Cardiac muscle cell (in vitro differentiated cells and primary cell): ENCODE measurements around the gene HBQ1. TPM values are rescaled to one million over a fixed set of nuclear protein-coding genes. Genes with fewer than 3 reads are reported as not detected.
A peak's percentile ranks its signal among the peaks of the same experiment; 100 is the strongest.

Experiments used
- DNase-seq, 2 donors: peaks; one replicate each; pipeline versions ENCODE4 v3.0.0 to v3.0.0-alpha.2; 2010 to 2017; ENCODE audit warnings: low read depth in 1 of 2, low spot score in 1 of 2
- H3K27ac ChIP-seq: fragments of 200-600 bp; sonication (generic); 2 replicates; pipeline ENCODE4 v1.5.1; 2016
- H3K27me3 ChIP-seq: fragments of 200-600 bp; sonication (generic); 2 replicates; pipeline ENCODE4 v1.6.0; 2016; ENCODE audit warnings: control low read depth
- H3K36me3 ChIP-seq: fragments of 200-600 bp; sonication (generic); 2 replicates; pipeline ENCODE4 v1.5.1; 2016; ENCODE audit warnings: control low read depth
- H3K4me1 ChIP-seq: fragments of 200-600 bp; sonication (generic); 2 replicates; pipeline ENCODE4 v1.8.1; 2017; ENCODE audit warnings: low read depth, mild to moderate bottlenecking, mixed run types
- H3K4me3 ChIP-seq: fragments of 200-600 bp; sonication (generic); 2 replicates; pipeline ENCODE4 v1.5.1; 2016; ENCODE audit warnings: mild to moderate bottlenecking
- H3K9me3 ChIP-seq: fragments of 200-600 bp; sonication (generic); 2 replicates; pipeline ENCODE4 v1.5.1; 2017; ENCODE audit warnings: low read depth, mild to moderate bottlenecking, control low read depth
- polyA plus RNA-seq: library from polyadenylated mRNA; unstranded; fragments of >200 nt; fragmentation: Nextera tagmentation; extraction: Ambion mirVana; gene quantifications from 2 replicates; pipeline ENCODE4 v1.2.1, GENCODE V29; 2016
- total RNA-seq: library from RNA; depleted of rRNA; stranded (reverse); fragments of >200 nt; gene quantifications from 2 replicates; pipeline ENCODE4 v1.2.3, GENCODE V29; 2016
- TF ChIP-seq, protein P1 (sequence below): IDR thresholded peaks from 2 replicates; pipeline ENCODE4 v1.5.1; 2012; ENCODE audit warnings: low read depth, mild to moderate bottlenecking, low read length

The HBQ1 gene
- total and polyA plus RNA-seq, 2 experiments from 2014 or later, result 0.76 to 2.0 TPM

GRCh38 chr16:164827-165538 is 15.3 kb upstream of the HBQ1 start:
- Histone ChIP-seq H3K4me3 (peak overlapping the region; percentile 23), H3K27me3 (peaks cover 82% of the 10 kb centered on the region)
- no peak for DNase-seq

DNA sequence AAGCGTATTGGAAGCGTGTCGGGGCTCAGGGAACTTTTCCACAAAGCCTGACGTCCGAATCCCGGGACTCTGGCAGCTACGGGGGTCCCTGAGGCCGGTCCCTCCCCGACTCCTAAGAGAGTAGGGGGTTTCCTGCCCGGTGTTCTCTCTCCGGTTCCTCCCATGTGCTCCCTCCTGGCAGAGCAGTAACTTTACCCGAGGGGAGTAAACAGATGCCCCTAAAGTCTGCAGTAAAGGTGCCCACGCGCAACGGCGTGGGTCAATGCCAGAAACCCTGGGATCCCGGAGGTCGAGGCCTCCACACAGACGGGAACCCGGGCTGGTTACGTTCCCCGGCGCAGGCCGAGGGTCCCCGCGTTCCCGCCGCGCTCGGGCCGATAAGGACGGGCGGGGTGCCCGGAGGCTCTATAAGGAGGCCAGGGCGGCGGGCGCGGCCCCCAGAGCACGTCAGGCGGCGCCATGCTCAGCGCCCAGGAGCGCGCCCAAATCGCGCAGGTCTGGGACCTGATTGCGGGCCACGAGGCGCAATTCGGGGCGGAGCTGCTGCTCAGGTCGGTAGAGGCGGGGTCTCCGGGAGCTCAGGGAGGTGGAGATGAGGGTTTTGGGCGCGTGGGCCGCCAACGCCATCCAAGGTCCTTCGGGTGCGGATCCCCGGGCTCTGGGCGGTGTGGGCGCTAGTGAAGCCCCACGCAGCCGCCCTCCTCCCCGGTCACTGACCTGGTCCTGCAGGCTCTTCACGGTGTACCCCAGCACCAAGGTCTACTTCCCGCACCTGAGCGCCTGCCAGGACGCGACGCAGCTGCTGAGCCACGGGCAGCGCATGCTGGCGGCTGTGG is 14.5 kb upstream of the HBQ1 start, which contains the start of gene HBM:
TSS of gene HBM (plus strand) at position 440 of the 836 bp plus-strand sequence. CDS start at position 460, 20 bp downstream.
- H3K27me3 ChIP-seq, result peaks cover 85% of the 10 kb centered on the region
- no peak for DNase-seq

More at GRCh38 chr16:164827-165538, 15.3 kb upstream of the HBQ1 start:
- Histone ChIP-seq H3K9me3 (no peaks in the 10 kb centered on the region), H3K27ac (no peak overlapping the region), H3K4me1 (peaks cover 12% of the 10 kb centered on the region), H3K36me3 (no peaks in the 10 kb centered on the region)
- TF ChIP-seq, protein P1, sequence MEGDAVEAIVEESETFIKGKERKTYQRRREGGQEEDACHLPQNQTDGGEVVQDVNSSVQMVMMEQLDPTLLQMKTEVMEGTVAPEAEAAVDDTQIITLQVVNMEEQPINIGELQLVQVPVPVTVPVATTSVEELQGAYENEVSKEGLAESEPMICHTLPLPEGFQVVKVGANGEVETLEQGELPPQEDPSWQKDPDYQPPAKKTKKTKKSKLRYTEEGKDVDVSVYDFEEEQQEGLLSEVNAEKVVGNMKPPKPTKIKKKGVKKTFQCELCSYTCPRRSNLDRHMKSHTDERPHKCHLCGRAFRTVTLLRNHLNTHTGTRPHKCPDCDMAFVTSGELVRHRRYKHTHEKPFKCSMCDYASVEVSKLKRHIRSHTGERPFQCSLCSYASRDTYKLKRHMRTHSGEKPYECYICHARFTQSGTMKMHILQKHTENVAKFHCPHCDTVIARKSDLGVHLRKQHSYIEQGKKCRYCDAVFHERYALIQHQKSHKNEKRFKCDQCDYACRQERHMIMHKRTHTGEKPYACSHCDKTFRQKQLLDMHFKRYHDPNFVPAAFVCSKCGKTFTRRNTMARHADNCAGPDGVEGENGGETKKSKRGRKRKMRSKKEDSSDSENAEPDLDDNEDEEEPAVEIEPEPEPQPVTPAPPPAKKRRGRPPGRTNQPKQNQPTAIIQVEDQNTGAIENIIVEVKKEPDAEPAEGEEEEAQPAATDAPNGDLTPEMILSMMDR, result no peak

DNA sequence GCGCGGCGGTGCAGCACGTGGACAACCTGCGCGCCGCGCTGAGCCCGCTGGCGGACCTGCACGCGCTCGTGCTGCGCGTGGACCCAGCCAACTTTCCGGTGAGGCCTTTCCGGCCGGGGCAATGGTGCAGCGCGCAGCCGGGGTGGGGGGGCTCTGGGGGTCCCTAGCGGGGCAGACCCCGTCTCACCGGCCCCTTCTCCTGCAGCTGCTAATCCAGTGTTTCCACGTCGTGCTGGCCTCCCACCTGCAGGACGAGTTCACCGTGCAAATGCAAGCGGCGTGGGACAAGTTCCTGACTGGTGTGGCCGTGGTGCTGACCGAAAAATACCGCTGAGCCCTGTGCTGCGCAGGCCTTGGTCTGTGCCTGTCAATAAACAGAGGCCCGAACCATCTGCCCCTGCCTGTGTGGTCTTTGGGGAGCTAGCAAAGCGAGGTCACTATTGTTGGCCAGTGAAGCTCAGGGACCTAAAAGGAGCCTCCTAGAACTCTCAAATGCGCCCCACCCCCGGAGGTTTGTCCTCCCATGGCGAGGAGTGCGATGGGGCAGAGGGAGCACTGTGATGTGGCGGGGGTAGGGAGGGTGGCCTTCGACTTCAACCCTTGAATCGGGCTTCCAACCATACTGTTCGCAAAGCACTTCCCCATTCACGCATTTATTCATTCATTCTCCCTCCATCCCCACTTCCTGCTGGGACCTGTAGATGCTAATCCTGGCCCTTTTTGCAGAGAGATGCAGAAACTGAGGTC is 13.7 kb upstream of the HBQ1 start:
- DNase-seq, result no peak
- no peak overlapping the region for H3K27ac ChIP-seq
- TF ChIP-seq, protein P1, result no peak
- peaks cover 12% of the 10 kb centered on the region for H3K4me1 ChIP-seq
- H3K36me3 ChIP-seq, result no peaks in the 10 kb centered on the region
- no peaks in the 10 kb centered on the region for H3K9me3 ChIP-seq
- no peak overlapping the region for H3K4me3 ChIP-seq
- H3K27me3 ChIP-seq, result peaks cover 85% of the 10 kb centered on the region

More for the DNA sequence above, 14.5 kb upstream of the HBQ1 start, which contains the start of gene HBM:
- Histone ChIP-seq H3K4me3 (peak within 1 kb of the TSS; percentile 23), H3K4me1 (peaks cover 12% of the 10 kb centered on the region), H3K36me3 (no peaks in the 10 kb centered on the region), H3K9me3 (no peaks in the 10 kb centered on the region), H3K27ac (no peak within 1 kb of the TSS)
- TF ChIP-seq, protein P1, result no peak

DNA sequence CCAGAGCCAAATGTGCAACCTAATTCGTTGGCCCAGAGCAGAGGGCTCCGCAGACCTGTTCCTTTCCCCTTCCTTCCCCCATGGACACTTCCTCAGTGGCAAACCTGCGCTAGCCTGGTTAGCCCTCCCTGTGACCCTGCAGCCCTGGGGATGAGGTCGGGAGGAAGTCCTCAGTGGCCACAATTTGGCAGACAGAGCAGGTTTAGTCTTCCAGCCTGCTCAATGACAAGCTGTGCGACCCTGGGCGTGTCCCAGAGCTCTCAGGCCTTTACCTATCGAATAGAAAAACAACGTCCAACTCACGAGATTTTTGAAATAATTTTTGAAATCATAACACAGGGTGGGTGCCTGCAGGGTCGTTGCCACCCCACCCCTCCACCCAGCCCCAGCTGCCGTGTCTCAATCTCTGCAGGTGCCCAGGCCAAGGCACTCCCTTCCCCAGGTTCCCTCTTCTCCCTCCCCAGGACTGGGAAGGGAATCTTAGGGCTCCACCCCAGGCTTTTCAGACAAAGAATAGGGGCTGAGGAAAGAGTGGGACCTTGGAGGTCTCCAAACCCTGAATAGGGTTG is 13.1 kb upstream of the HBQ1 start:
- Histone ChIP-seq H3K9me3 (no peaks in the 10 kb centered on the region), H3K4me3 (no peak overlapping the region), H3K4me1 (peaks cover 12% of the 10 kb centered on the region), H3K27me3 (peaks cover 84% of the 10 kb centered on the region), H3K36me3 (no peaks in the 10 kb centered on the region), H3K27ac (no peak overlapping the region)
- no peak for DNase-seq
- TF ChIP-seq, protein P1, result no peak

GRCh38 chr16:168424-168823 is 11.8 kb upstream of the HBQ1 start:
- TF ChIP-seq, protein P1, result no peak
- DNase-seq, result no peak

More at GRCh38 chr16:168424-168823, 11.8 kb upstream of the HBQ1 start:
- H3K27ac ChIP-seq, result no peak overlapping the region
- no peak overlapping the region for H3K4me3 ChIP-seq
- peaks cover 76% of the 10 kb centered on the region for H3K27me3 ChIP-seq
- no peaks in the 10 kb centered on the region for H3K9me3 ChIP-seq
- peaks cover 12% of the 10 kb centered on the region for H3K4me1 ChIP-seq
- H3K36me3 ChIP-seq, result no peaks in the 10 kb centered on the region
